Measurements from ENCODE around the gene PDGFB. TPM values are rescaled to one million over a fixed set of nuclear protein-coding genes. Genes with fewer than 3 reads are reported as not detected.
"Not testable (repeated sequence)": the region's sequence is repeated elsewhere in the genome, so short reads cannot be mapped to it uniquely, and the experiment has no call there.

The PDGFB gene
- total RNA-seq, 4 donors from 2014 or later: 11.6 to 33.1 (median 14.6) TPM

DNA sequence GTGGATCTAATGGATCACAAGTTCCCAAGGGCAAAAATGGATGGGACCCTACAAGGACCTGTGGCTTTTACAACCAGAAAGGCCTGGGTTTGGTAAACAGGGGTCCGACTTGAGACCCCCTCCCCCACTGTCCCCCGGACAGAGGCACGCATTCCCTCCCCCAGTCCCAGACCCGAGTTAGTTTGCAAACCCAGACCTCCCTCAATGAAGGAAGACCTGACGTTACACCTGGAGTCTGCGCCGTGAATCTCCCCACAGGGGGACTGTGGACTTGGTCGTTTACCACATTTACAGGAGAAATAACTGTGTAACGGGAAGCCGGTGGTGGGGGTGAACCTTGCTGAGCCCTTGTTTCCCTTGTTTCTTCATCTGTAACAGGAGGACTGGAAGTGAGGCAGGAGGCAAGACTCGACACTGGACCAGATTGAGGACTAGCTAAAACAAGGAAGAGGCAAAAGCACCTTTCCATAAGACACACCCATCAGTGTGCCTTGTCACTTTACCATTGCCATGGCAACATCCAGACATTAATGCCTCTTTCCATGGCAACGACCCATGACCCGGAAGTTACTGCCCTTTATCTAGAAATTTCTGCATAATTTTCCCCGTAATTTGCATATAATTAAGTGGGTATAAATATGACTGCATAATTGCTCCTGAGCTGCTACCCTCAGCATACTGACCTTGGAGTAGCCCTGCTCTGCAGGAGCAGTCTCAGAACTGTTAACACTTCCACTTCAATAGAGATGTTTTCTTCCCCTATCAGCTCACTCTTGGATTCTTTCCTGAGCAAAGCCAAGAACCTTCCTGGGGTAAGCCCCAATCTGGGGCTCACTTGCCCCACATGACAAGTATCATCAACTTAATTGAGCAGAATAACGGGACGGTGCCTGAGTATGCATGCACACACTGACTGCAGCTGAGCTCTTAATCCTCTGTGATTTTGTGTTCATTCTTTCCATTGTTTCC, 25.4 kb downstream of the PDGFB start:
- DNase-seq (ENCODE audit: low spot score) (no peak), ATAC-seq (ENCODE audit: low FRiP score) (no peak)
- TF ChIP-seq, protein P1, sequence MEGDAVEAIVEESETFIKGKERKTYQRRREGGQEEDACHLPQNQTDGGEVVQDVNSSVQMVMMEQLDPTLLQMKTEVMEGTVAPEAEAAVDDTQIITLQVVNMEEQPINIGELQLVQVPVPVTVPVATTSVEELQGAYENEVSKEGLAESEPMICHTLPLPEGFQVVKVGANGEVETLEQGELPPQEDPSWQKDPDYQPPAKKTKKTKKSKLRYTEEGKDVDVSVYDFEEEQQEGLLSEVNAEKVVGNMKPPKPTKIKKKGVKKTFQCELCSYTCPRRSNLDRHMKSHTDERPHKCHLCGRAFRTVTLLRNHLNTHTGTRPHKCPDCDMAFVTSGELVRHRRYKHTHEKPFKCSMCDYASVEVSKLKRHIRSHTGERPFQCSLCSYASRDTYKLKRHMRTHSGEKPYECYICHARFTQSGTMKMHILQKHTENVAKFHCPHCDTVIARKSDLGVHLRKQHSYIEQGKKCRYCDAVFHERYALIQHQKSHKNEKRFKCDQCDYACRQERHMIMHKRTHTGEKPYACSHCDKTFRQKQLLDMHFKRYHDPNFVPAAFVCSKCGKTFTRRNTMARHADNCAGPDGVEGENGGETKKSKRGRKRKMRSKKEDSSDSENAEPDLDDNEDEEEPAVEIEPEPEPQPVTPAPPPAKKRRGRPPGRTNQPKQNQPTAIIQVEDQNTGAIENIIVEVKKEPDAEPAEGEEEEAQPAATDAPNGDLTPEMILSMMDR (IDR thresholded peaks at IDR 0.05): no peak

DNA sequence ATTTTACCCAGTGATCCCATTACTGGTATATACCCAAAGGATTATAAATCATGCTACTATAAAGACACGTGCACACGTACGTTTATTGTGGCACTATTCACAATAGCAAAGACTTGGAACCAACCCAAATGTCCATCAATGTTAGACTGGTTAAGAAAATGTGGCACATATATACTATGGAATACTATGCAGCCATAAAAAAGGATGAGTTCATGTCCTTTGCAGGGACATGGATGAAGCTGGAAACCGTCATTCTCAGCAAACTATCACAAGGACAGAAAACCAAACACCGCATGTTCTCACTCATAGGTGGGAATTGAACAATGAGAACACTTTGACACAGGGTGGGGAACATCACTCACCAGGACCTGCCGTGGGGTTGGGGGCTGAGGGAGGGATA, 26.4 kb downstream of the PDGFB start:
- not testable (repeated sequence) for ATAC-seq (ENCODE audit: low FRiP score); DNase-seq (ENCODE audit: low spot score)

DNA sequence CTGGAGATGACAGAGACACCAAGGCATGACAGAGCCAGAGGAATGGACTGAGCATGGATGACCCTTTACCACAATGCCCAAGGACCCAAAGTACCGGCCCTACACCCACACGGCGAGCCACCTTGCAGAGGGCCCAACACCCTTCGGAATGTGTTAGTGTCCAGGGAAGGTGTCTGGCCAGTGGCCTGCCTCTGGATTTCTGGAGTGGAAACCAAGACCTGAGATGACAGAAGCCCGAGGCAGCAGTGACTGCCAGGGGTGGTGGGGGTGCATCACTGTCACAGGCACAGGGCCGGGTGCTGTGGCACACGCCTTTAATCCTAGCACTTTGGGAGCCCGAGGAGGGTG, 28.7 kb downstream of the PDGFB start:
- TF ChIP-seq, protein P1 (IDR thresholded peaks at IDR 0.05): no peak
- no peak for ATAC-seq (ENCODE audit: low FRiP score)
- DNase-seq (ENCODE audit: low spot score): no peak

DNA sequence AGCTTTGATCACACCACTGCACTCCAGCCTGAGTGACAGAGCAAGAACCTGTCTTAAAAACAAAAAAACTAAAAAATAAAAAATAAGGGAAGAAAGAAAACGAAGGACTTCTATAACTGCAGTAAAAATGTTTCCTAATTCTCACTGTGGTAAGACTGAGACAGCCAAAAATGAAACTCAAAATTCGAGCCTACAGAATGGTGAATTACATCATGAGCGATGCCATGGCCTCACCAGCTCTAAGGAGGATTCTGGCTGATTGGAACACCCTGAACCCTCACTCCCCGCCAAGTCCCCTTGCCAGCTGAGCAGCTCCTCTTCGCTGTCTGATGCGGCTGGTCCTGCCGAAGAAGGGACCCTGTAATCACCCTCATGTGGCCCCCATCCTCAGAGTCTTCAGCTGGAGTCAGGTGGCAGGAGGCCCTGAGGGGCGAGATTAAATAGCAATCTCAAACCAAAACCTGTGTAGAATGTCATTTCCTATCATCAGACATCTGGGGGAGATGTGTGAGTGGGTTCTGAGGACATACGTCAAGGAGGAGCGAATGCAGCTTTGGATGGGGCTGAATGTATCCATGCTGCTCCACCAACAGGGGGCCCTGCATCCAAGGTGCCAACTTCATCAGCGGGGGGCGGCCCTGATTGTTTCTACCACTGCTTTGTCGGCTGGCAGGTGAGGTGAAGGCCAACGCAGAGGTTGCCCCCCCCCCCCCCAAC, 29.2 kb downstream of the PDGFB start:
- no peak for DNase-seq (ENCODE audit: low spot score)
- ATAC-seq (ENCODE audit: low FRiP score): no peak
- TF ChIP-seq, protein P1 (IDR thresholded peaks at IDR 0.05): no peak

DNA sequence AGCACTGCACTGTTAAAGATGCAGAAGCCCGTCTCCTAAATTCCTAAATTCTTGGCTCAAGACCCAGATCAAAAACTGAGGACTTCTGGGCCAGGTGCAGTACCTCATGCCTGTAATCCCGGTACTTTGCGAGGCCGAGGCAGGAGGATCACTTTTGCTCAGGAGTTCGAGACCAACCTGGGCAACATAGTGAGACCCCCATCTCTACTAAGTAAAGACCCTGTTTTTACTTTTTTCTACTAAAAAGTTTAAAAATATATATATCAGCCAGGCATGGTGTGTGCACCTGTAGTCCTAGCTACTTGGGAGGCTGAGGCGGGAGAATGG, 29.7 kb downstream of the PDGFB start:
- no peak for DNase-seq (ENCODE audit: low spot score)
- TF ChIP-seq, protein P1 (IDR thresholded peaks at IDR 0.05): no peak
- no peak for ATAC-seq (ENCODE audit: low FRiP score)

DNA sequence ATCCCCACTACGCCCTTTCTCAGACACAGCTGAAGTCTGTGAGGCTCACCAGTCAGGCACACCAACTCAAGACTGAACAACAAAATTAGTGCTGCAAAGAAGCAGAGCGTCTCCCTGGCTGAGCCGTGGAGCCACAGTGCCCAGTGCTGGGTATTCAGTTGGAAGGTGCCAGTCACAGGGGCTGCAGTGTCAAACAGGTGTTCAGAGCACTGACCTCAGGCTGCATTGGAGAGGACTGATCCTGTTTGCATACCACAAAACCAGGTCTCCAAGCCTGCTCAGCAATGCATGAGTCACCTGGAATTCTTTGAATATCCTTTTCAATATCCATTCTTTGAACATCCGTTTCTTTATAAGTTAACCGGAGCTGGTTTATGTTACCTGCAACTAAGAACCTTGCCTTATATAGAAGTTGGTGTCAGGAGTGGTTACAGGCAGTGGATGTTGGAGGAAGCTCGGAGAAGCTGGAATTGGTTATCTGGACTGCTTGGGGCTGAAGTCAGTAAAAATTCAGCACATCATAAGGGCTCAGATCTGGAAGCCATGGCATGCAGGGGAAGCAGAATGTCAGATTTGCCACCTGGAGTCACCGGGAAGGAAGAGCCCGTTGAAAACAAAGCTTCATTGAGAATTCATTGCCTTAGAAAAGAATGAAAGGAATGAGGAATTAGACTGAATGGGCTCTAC, 30.3 kb downstream of the PDGFB start:
- ATAC-seq (ENCODE audit: low FRiP score): no peak
- DNase-seq (ENCODE audit: low spot score): no peak

DNA sequence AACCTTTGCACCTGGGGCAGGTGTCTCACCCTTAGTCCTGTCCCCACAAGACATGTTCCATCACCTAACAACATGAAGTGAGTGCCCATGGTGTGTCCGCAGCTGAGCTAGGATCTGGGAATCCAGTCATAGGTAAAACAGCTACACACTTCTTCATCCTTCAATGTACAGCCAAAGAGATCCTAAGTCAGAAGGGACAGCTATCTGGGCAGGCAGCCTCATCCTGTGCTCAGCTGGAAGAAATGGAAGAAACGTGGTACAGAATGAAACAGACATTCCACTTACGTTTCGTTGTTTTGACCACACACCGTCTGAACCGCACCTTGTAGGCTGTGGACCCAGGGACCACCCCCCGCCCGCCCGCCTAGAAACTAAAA, 30.8 kb downstream of the PDGFB start:
- ATAC-seq (ENCODE audit: low FRiP score) (no peak), DNase-seq (ENCODE audit: low spot score) (no peak)
- TF ChIP-seq, protein P1 (IDR thresholded peaks at IDR 0.05): no peak

More for the DNA sequence above, 30.3 kb downstream of the PDGFB start:
- TF ChIP-seq, protein P1 (IDR thresholded peaks at IDR 0.05): no peak
